Nephron (organoid): Measurements from ENCODE around the gene COX19.
A peak's percentile ranks its signal among the peaks of the same experiment; 100 is the strongest.

Source experiments
- H3K27ac Mint-ChIP-seq, 3 experiments: 2 replicates each; pipeline ENCODE4 v1.8.0; 2020; ENCODE audit warnings: mixed read lengths in 3 of 3, mild to moderate bottlenecking in 2 of 3, moderate library complexity in 1 of 3
- H3K27me3 Mint-ChIP-seq: 2 replicates; pipeline ENCODE4 v1.8.0; 2021; ENCODE audit warnings: low read depth, mild to moderate bottlenecking, moderate library complexity, mixed read lengths
- H3K36me3 Mint-ChIP-seq: 2 replicates; pipeline ENCODE4 v1.8.0; 2020; ENCODE audit warnings: low read depth, mixed read lengths
- H3K4me1 Mint-ChIP-seq: 2 replicates; pipeline ENCODE4 v1.8.0; 2020; ENCODE audit warnings: mixed read lengths
- H3K4me3 Mint-ChIP-seq, 3 experiments: 2 replicates each; pipeline ENCODE4 v1.8.0; 2020; ENCODE audit warnings: mild to moderate bottlenecking in 3 of 3, mixed read lengths in 3 of 3, moderate library complexity in 2 of 3
- H3K9me3 Mint-ChIP-seq: 2 replicates; pipeline ENCODE4 v1.8.0; 2020; ENCODE audit warnings: mixed read lengths
- CTCF ChIP-seq, 3 experiments: fragments of 200-600 bp; sonication (generic); IDR thresholded peaks; one replicate each; pipeline ENCODE4 v1.5.0; 2021; ENCODE audit warnings: antibody characterized with exemption in 3 of 3; ENCODE audit not compliant: unreplicated experiment in 3 of 3

COX19 gene

GRCh38 chr7:932651-932975, 42.7 kb downstream of the COX19 start:
- Mint-ChIP-seq H3K4me3 (no peak overlapping the region), H3K36me3 (no peaks in the 10 kb centered on the region), H3K27me3 (peaks cover 10% of the 10 kb centered on the region), H3K27ac (no peak overlapping the region), H3K9me3 (no peaks in the 10 kb centered on the region), H3K4me1 (no peaks in the 10 kb centered on the region)
- TF ChIP-seq CTCF (IDR thresholded peaks at IDR 0.05; ENCODE audit: unreplicated experiment in 3 of 3), result no peak

GRCh38 chr7:931871-932650, 43.3 kb downstream of the COX19 start:
- no peak for TF ChIP-seq CTCF (IDR thresholded peaks at IDR 0.05; ENCODE audit: unreplicated experiment in 3 of 3)
- H3K4me3 Mint-ChIP-seq, result no peak overlapping the region
- H3K9me3 Mint-ChIP-seq, result no peaks in the 10 kb centered on the region
- peaks cover 4% of the 10 kb centered on the region for H3K4me1 Mint-ChIP-seq
- no peaks in the 10 kb centered on the region for H3K36me3 Mint-ChIP-seq
- H3K27me3 Mint-ChIP-seq, result peaks cover 10% of the 10 kb centered on the region
- H3K27ac Mint-ChIP-seq, result no peak overlapping the region

GRCh38 chr7:930975-931758, 44.2 kb downstream of the COX19 start:
- H3K4me1 Mint-ChIP-seq, result peaks cover 4% of the 10 kb centered on the region
- H3K4me3 Mint-ChIP-seq, result no peak overlapping the region
- H3K27me3 Mint-ChIP-seq, result peaks cover 6% of the 10 kb centered on the region
- TF ChIP-seq CTCF (IDR thresholded peaks at IDR 0.05; ENCODE audit: unreplicated experiment in 3 of 3), result no peak
- peak overlapping the region in 1 of 3 experiments; percentile 56 for H3K27ac Mint-ChIP-seq
- H3K36me3 Mint-ChIP-seq, result no peaks in the 10 kb centered on the region
- no peaks in the 10 kb centered on the region for H3K9me3 Mint-ChIP-seq

GRCh38 chr7:929311-929711, 46.0 kb downstream of the COX19 start:
- no peak overlapping the region for H3K4me3 Mint-ChIP-seq
- no peaks in the 10 kb centered on the region for H3K9me3 Mint-ChIP-seq
- H3K36me3 Mint-ChIP-seq, result no peaks in the 10 kb centered on the region
- H3K27me3 Mint-ChIP-seq, result peaks cover 6% of the 10 kb centered on the region
- H3K27ac Mint-ChIP-seq, result peak overlapping the region in 2 of 3 experiments; percentile 26 to 97
- peaks cover 4% of the 10 kb centered on the region for H3K4me1 Mint-ChIP-seq
- no peak for TF ChIP-seq CTCF (IDR thresholded peaks at IDR 0.05; ENCODE audit: unreplicated experiment in 3 of 3)

GRCh38 chr7:927031-927671, 48.2 kb downstream of the COX19 start:
- peak overlapping the region in 2 of 3 experiments; percentile 21 to 87 for H3K27ac Mint-ChIP-seq
- no peak for TF ChIP-seq CTCF (IDR thresholded peaks at IDR 0.05; ENCODE audit: unreplicated experiment in 3 of 3)
- no peaks in the 10 kb centered on the region for H3K36me3 Mint-ChIP-seq
- no peaks in the 10 kb centered on the region for H3K9me3 Mint-ChIP-seq
- H3K4me3 Mint-ChIP-seq, result no peak overlapping the region
- H3K27me3 Mint-ChIP-seq, result peaks cover 6% of the 10 kb centered on the region
- peaks cover 4% of the 10 kb centered on the region for H3K4me1 Mint-ChIP-seq
